Measurements from ENCODE around the gene RMP24.

RMP24 gene

GRCh38 chr18:35964319-35964718 is 8.2 kb upstream of the RMP24 start:
- ATAC-seq (no peak), DNase-seq (ENCODE audit: low spot score) (no peak)
- no peaks in the 10 kb centered on the region for H4K20me1 ChIP-seq (replicated peaks; ENCODE audit: insufficient read depth)
- no peaks in the 10 kb centered on the region for H3K4me1 ChIP-seq (ENCODE audit: insufficient read depth)
- no peaks in the 10 kb centered on the region for H3K27me3 ChIP-seq (ENCODE audit: insufficient read depth)
- no peak overlapping the region for H3K4me3 ChIP-seq
- no peaks in the 10 kb centered on the region for H3F3A ChIP-seq (replicated peaks; ENCODE audit: low read depth)
- Mint-ChIP-seq H3K27me3 (ENCODE audit: insufficient read depth, low read depth, poor library complexity) (peaks cover 4% of the 10 kb centered on the region), H3K27ac (no peak overlapping the region), H3K4me3 (no peak overlapping the region), H3K36me3 (ENCODE audit: low read depth) (peaks cover 20% of the 10 kb centered on the region), H3K4me1 (no peaks in the 10 kb centered on the region), H3K9me3 (peaks cover 30% of the 10 kb centered on the region)
- H3K9me2 ChIP-seq (ENCODE audit: insufficient read depth): no peaks in the 10 kb centered on the region; the same call in 1 of the 2 replicates
- H3K79me2 ChIP-seq (replicated peaks; ENCODE audit: insufficient read depth): no peaks in the 10 kb centered on the region
- no peak overlapping the region for H3K4me2 ChIP-seq
- no peak overlapping the region for H2AFZ ChIP-seq
- TF ChIP-seq ZNF114 (CRISPR knock-in tag; IDR thresholded peaks at IDR 0.05): no peak
- TF ChIP-seq EZH2phosphoT487 (IDR thresholded peaks at IDR 0.05; ENCODE audit: unreplicated experiment): no peak
- TF ChIP-seq STAT1 (IDR thresholded peaks at IDR 0.05; ENCODE audit: unreplicated experiment): no peak
- no peak for TF ChIP-seq JUNB (IDR thresholded peaks at IDR 0.05; ENCODE audit: unreplicated experiment)
- TF ChIP-seq, protein P1, sequence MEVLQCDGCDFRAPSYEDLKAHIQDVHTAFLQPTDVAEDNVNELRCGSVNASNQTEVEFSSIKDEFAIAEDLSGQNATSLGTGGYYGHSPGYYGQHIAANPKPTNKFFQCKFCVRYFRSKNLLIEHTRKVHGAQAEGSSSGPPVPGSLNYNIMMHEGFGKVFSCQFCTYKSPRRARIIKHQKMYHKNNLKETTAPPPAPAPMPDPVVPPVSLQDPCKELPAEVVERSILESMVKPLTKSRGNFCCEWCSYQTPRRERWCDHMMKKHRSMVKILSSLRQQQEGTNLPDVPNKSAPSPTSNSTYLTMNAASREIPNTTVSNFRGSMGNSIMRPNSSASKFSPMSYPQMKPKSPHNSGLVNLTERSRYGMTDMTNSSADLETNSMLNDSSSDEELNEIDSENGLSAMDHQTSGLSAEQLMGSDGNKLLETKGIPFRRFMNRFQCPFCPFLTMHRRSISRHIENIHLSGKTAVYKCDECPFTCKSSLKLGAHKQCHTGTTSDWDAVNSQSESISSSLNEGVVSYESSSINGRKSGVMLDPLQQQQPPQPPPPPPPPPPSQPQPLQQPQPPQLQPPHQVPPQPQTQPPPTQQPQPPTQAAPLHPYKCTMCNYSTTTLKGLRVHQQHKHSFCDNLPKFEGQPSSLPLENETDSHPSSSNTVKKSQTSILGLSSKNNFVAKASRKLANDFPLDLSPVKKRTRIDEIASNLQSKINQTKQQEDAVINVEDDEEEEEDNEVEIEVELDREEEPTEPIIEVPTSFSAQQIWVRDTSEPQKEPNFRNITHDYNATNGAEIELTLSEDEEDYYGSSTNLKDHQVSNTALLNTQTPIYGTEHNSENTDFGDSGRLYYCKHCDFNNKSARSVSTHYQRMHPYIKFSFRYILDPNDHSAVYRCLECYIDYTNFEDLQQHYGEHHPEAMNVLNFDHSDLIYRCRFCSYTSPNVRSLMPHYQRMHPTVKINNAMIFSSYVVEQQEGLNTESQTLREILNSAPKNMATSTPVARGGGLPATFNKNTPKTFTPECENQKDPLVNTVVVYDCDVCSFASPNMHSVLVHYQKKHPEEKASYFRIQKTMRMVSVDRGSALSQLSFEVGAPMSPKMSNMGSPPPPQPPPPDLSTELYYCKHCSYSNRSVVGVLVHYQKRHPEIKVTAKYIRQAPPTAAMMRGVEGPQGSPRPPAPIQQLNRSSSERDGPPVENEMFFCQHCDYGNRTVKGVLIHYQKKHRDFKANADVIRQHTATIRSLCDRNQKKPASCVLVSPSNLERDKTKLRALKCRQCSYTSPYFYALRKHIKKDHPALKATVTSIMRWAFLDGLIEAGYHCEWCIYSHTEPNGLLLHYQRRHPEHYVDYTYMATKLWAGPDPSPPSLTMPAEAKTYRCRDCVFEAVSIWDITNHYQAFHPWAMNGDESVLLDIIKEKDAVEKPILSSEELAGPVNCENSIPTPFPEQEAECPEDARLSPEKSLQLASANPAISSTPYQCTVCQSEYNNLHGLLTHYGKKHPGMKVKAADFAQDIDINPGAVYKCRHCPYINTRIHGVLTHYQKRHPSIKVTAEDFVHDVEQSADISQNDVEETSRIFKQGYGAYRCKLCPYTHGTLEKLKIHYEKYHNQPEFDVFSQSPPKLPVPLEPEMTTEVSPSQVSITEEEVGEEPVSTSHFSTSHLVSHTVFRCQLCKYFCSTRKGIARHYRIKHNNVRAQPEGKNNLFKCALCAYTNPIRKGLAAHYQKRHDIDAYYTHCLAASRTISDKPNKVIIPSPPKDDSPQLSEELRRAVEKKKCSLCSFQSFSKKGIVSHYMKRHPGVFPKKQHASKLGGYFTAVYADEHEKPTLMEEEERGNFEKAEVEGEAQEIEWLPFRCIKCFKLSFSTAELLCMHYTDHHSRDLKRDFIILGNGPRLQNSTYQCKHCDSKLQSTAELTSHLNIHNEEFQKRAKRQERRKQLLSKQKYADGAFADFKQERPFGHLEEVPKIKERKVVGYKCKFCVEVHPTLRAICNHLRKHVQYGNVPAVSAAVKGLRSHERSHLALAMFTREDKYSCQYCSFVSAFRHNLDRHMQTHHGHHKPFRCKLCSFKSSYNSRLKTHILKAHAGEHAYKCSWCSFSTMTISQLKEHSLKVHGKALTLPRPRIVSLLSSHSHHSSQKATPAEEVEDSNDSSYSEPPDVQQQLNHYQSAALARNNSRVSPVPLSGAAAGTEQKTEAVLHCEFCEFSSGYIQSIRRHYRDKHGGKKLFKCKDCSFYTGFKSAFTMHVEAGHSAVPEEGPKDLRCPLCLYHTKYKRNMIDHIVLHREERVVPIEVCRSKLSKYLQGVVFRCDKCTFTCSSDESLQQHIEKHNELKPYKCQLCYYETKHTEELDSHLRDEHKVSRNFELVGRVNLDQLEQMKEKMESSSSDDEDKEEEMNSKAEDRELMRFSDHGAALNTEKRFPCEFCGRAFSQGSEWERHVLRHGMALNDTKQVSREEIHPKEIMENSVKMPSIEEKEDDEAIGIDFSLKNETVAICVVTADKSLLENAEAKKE (CRISPR knock-in tag; IDR thresholded peaks at IDR 0.05): no peak
- no peak for TF ChIP-seq ZNF331 (CRISPR knock-in tag; IDR thresholded peaks at IDR 0.05; ENCODE audit: low read depth)
- no peak for TF ChIP-seq EZH2 (IDR thresholded peaks at IDR 0.05; ENCODE audit: low read depth, unreplicated experiment)
- TF ChIP-seq, protein P2, sequence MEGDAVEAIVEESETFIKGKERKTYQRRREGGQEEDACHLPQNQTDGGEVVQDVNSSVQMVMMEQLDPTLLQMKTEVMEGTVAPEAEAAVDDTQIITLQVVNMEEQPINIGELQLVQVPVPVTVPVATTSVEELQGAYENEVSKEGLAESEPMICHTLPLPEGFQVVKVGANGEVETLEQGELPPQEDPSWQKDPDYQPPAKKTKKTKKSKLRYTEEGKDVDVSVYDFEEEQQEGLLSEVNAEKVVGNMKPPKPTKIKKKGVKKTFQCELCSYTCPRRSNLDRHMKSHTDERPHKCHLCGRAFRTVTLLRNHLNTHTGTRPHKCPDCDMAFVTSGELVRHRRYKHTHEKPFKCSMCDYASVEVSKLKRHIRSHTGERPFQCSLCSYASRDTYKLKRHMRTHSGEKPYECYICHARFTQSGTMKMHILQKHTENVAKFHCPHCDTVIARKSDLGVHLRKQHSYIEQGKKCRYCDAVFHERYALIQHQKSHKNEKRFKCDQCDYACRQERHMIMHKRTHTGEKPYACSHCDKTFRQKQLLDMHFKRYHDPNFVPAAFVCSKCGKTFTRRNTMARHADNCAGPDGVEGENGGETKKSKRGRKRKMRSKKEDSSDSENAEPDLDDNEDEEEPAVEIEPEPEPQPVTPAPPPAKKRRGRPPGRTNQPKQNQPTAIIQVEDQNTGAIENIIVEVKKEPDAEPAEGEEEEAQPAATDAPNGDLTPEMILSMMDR (conservative IDR thresholded peaks at IDR 0.05; ENCODE audit: low read depth in 2 of 2): no peak
- no peak for TF ChIP-seq CREB1 (CRISPR knock-in tag; IDR thresholded peaks at IDR 0.05; ENCODE audit: low read depth)
- TF ChIP-seq, protein P3, sequence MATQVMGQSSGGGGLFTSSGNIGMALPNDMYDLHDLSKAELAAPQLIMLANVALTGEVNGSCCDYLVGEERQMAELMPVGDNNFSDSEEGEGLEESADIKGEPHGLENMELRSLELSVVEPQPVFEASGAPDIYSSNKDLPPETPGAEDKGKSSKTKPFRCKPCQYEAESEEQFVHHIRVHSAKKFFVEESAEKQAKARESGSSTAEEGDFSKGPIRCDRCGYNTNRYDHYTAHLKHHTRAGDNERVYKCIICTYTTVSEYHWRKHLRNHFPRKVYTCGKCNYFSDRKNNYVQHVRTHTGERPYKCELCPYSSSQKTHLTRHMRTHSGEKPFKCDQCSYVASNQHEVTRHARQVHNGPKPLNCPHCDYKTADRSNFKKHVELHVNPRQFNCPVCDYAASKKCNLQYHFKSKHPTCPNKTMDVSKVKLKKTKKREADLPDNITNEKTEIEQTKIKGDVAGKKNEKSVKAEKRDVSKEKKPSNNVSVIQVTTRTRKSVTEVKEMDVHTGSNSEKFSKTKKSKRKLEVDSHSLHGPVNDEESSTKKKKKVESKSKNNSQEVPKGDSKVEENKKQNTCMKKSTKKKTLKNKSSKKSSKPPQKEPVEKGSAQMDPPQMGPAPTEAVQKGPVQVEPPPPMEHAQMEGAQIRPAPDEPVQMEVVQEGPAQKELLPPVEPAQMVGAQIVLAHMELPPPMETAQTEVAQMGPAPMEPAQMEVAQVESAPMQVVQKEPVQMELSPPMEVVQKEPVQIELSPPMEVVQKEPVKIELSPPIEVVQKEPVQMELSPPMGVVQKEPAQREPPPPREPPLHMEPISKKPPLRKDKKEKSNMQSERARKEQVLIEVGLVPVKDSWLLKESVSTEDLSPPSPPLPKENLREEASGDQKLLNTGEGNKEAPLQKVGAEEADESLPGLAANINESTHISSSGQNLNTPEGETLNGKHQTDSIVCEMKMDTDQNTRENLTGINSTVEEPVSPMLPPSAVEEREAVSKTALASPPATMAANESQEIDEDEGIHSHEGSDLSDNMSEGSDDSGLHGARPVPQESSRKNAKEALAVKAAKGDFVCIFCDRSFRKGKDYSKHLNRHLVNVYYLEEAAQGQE (IDR thresholded peaks at IDR 0.05; ENCODE audit: unreplicated experiment): no peak
- TF ChIP-seq, protein P4, sequence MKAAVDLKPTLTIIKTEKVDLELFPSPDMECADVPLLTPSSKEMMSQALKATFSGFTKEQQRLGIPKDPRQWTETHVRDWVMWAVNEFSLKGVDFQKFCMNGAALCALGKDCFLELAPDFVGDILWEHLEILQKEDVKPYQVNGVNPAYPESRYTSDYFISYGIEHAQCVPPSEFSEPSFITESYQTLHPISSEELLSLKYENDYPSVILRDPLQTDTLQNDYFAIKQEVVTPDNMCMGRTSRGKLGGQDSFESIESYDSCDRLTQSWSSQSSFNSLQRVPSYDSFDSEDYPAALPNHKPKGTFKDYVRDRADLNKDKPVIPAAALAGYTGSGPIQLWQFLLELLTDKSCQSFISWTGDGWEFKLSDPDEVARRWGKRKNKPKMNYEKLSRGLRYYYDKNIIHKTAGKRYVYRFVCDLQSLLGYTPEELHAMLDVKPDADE (IDR thresholded peaks at IDR 0.05): no peak
- TF ChIP-seq NANOG (IDR thresholded peaks at IDR 0.05; ENCODE audit: borderline replicate concordance): no peak
- no peak for TF ChIP-seq POLR2AphosphoS5 (IDR thresholded peaks at IDR 0.05; ENCODE audit: low read depth)
- no peak overlapping the region for H3K27ac ChIP-seq (ENCODE audit: low read depth)
- no peaks in the 10 kb centered on the region for H3K36me3 ChIP-seq (ENCODE audit: insufficient read depth)

Measured in GM23338 (cell line).